ENCODE data around the gene PLA2G3.

PLA2G3 gene

GRCh38 chr22:31135706-31136105 is 4.6 kb downstream of the PLA2G3 start:
- TF ChIP-seq, protein P1, sequence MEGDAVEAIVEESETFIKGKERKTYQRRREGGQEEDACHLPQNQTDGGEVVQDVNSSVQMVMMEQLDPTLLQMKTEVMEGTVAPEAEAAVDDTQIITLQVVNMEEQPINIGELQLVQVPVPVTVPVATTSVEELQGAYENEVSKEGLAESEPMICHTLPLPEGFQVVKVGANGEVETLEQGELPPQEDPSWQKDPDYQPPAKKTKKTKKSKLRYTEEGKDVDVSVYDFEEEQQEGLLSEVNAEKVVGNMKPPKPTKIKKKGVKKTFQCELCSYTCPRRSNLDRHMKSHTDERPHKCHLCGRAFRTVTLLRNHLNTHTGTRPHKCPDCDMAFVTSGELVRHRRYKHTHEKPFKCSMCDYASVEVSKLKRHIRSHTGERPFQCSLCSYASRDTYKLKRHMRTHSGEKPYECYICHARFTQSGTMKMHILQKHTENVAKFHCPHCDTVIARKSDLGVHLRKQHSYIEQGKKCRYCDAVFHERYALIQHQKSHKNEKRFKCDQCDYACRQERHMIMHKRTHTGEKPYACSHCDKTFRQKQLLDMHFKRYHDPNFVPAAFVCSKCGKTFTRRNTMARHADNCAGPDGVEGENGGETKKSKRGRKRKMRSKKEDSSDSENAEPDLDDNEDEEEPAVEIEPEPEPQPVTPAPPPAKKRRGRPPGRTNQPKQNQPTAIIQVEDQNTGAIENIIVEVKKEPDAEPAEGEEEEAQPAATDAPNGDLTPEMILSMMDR (IDR thresholded peaks at IDR 0.05; ENCODE audit: low read depth, low read length), result no peak
- TF ChIP-seq EZH2phosphoT487 (IDR thresholded peaks at IDR 0.05; ENCODE audit: low read depth), result no peak
- Histone ChIP-seq H2AFZ (ENCODE audit: low read depth, low read length) (no peak overlapping the region), H3K27me3 (ENCODE audit: low read depth, low read length) (0 out of 2 replicates have a peak, but pooled peaks cover 9% of the 10 kb centered on the region), H3K9me3 (ENCODE audit: insufficient read depth, low read length) (no peaks in the 10 kb centered on the region), H3K27ac (ENCODE audit: low read length) (no peak overlapping the region), H3K4me3 (ENCODE audit: low read length) (no peak overlapping the region), H3K4me2 (ENCODE audit: low read length) (no peak overlapping the region), H3K9ac (ENCODE audit: low read length) (no peak overlapping the region), H4K20me1 (ENCODE audit: insufficient read depth, low read length) (no peaks in the 10 kb centered on the region), H3K36me3 (replicated peaks; ENCODE audit: low read depth, low read length) (no peaks in the 10 kb centered on the region), H3K79me2 (ENCODE audit: low read length) (no peaks in the 10 kb centered on the region), H3K4me1 (ENCODE audit: low read length) (0 out of 2 replicates have a peak, but pooled peaks cover 5% of the 10 kb centered on the region)

DNA sequence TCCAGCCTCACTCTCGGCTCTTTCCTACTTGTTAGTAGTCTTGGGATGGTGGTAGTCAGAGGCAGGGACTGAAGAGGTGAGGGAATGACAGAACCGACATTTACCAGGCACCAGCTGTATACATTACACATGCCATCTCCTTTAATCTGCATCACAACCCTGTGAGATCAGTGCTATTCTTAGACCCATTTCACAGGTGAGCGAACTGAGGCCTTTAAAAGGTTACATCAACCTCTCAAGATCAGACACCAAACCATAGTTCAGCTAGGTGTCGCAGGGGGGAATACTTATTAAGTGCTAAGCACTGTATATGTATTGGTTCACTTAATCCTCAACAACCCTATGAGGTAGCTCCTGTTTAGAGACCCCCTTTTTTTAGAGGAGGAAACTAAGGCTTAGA is 5.6 kb downstream of the PLA2G3 start:
- Histone ChIP-seq H3K79me2 (ENCODE audit: low read length) (no peaks in the 10 kb centered on the region), H3K4me3 (ENCODE audit: low read length) (no peak overlapping the region), H2AFZ (ENCODE audit: low read depth, low read length) (no peak overlapping the region), H3K27me3 (ENCODE audit: low read depth, low read length) (0 out of 2 replicates have a peak, but pooled peaks cover 8% of the 10 kb centered on the region), H3K4me2 (ENCODE audit: low read length) (no peak overlapping the region), H3K36me3 (replicated peaks; ENCODE audit: low read depth, low read length) (no peaks in the 10 kb centered on the region), H3K9me3 (ENCODE audit: insufficient read depth, low read length) (no peaks in the 10 kb centered on the region), H3K4me1 (ENCODE audit: low read length) (0 out of 2 replicates have a peak, but pooled peaks cover 5% of the 10 kb centered on the region), H3K9ac (ENCODE audit: low read length) (no peak overlapping the region), H4K20me1 (ENCODE audit: insufficient read depth, low read length) (no peaks in the 10 kb centered on the region), H3K27ac (ENCODE audit: low read length) (no peak overlapping the region)
- TF ChIP-seq EZH2phosphoT487 (IDR thresholded peaks at IDR 0.05; ENCODE audit: low read depth), result no peak
- TF ChIP-seq, protein P1 (IDR thresholded peaks at IDR 0.05; ENCODE audit: low read depth, low read length), result no peak

- Histone ChIP-seq H3K4me2 (ENCODE audit: low read length) (no peak overlapping the region), H3K27ac (ENCODE audit: low read length) (no peak overlapping the region), H3K27me3 (ENCODE audit: low read depth, low read length) (0 out of 2 replicates have a peak, but pooled peaks cover under 1% of the 10 kb centered on the region), H3K4me3 (ENCODE audit: low read length) (no peak overlapping the region), H4K20me1 (ENCODE audit: insufficient read depth, low read length) (no peaks in the 10 kb centered on the region), H3K79me2 (ENCODE audit: low read length) (no peaks in the 10 kb centered on the region), H3K9me3 (ENCODE audit: insufficient read depth, low read length) (no peaks in the 10 kb centered on the region), H3K36me3 (replicated peaks; ENCODE audit: low read depth, low read length) (no peaks in the 10 kb centered on the region), H3K4me1 (ENCODE audit: low read length) (0 out of 2 replicates have a peak, but pooled peaks cover 5% of the 10 kb centered on the region), H2AFZ (ENCODE audit: low read depth, low read length) (no peak overlapping the region), H3K9ac (ENCODE audit: low read length) (no peak overlapping the region)
- TF ChIP-seq, protein P1 (IDR thresholded peaks at IDR 0.05; ENCODE audit: low read depth, low read length), result no peak
- no peak for TF ChIP-seq EZH2phosphoT487 (IDR thresholded peaks at IDR 0.05; ENCODE audit: low read depth)
These were observed 6.4 kb downstream of the PLA2G3 start for GRCh38 chr22:31133911-31134310.

DNA sequence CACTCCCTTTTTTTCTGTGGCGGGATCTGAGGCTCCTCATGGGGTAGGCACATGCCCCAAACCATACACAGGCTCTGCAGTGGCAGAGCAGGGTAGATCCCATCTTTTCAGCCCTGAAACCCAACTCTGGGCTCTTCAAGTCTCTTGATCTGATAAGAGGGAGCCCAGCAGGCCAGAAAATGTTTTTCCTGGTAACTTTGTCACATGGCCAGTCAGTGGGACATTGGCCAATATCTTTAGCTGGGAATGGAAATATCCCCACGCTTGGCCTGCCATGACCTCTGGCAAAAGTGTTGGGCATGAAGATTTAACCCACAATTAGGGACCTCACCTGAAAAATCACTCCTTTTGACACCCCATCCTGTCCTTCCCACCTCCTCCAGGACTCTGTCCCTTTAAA is 9.4 kb downstream of the PLA2G3 start:
- Histone ChIP-seq H3K27ac (ENCODE audit: low read length) (no peak overlapping the region), H4K20me1 (ENCODE audit: insufficient read depth, low read length) (no peaks in the 10 kb centered on the region), H3K79me2 (ENCODE audit: low read length) (no peaks in the 10 kb centered on the region), H3K4me1 (ENCODE audit: low read length) (peaks cover 6% of the 10 kb centered on the region; the same call in 1 of the 2 replicates), H3K4me2 (ENCODE audit: low read length) (no peak overlapping the region), H3K27me3 (ENCODE audit: low read depth, low read length) (no peaks in the 10 kb centered on the region), H3K36me3 (replicated peaks; ENCODE audit: low read depth, low read length) (no peaks in the 10 kb centered on the region), H3K9me3 (ENCODE audit: insufficient read depth, low read length) (no peaks in the 10 kb centered on the region), H3K4me3 (ENCODE audit: low read length) (no peak overlapping the region), H3K9ac (ENCODE audit: low read length) (no peak overlapping the region), H2AFZ (ENCODE audit: low read depth, low read length) (no peak overlapping the region)
- no peak for TF ChIP-seq EZH2phosphoT487 (IDR thresholded peaks at IDR 0.05; ENCODE audit: low read depth)
- TF ChIP-seq, protein P1 (IDR thresholded peaks at IDR 0.05; ENCODE audit: low read depth, low read length), result no peak

Data from OCI-LY3 (cell line).